WTC11 (cell line): ENCODE data around the gene SPNS2. TPM values are rescaled to one million over a fixed set of nuclear protein-coding genes. Genes with fewer than 3 reads are reported as not detected.

Source experiments
- KAT7 ChIP-seq: sonication (generic); formaldehyde crosslinking; IDR thresholded peaks from 2 replicates; pipeline ENCODE4 v1.8.1; 2023; ENCODE audit warnings: missing genetic modification reagents, mild to moderate bottlenecking, borderline replicate concordance
- NFATC4 ChIP-seq: fragments of 250-450 bp; sonication (Bioruptor Pico); IDR thresholded peaks from 2 replicates; pipeline ENCODE4 v1.9.0; 2021; ENCODE audit warnings: mild to moderate bottlenecking
- NR1H2 ChIP-seq: sonication (generic); formaldehyde crosslinking; IDR thresholded peaks from 2 replicates; pipeline ENCODE4 v1.9.0; 2021; ENCODE audit warnings: mild to moderate bottlenecking, moderate library complexity, missing genetic modification reagents
- NR3C1 ChIP-seq: sonication (generic); formaldehyde crosslinking; conservative IDR thresholded peaks from 2 replicates; pipeline ENCODE4 v1.8.1; 2023; ENCODE audit warnings: low read depth, mild to moderate bottlenecking, missing genetic modification reagents
- SMAD4 ChIP-seq: sonication (generic); formaldehyde crosslinking; IDR thresholded peaks from 2 replicates; pipeline ENCODE4 v1.8.0; 2022; ENCODE audit warnings: mild to moderate bottlenecking, missing genetic modification reagents
- TCF7 ChIP-seq: sonication (generic); formaldehyde crosslinking; IDR thresholded peaks from 2 replicates; pipeline ENCODE4 v1.8.0; 2022; ENCODE audit warnings: mild to moderate bottlenecking, low read depth, missing genetic modification reagents, moderate library complexity
- TEAD1 ChIP-seq: sonication (generic); formaldehyde crosslinking; IDR thresholded peaks from 2 replicates; pipeline ENCODE4 v1.8.0; 2022; ENCODE audit warnings: mild to moderate bottlenecking, missing genetic modification reagents
- ZNF263 ChIP-seq: sonication (generic); formaldehyde crosslinking; IDR thresholded peaks from 2 replicates; pipeline ENCODE4 v1.8.1; 2022; ENCODE audit warnings: low read depth, mild to moderate bottlenecking, moderate library complexity, missing genetic modification reagents
- total RNA-seq: library from RNA; stranded (reverse); gene quantifications from 3 replicates; pipeline ENCODE4 v1.2.3, GENCODE V29; 2021
- TF ChIP-seq, protein P1 (sequence below): fragments of 250-450 bp; sonication (Bioruptor Pico); IDR thresholded peaks from 2 replicates; pipeline ENCODE4 v1.9.0; 2021; ENCODE audit warnings: moderate library complexity, mild to moderate bottlenecking, inconsistent platforms, borderline replicate concordance
- TF ChIP-seq, protein P2 (sequence below): sonication (generic); formaldehyde crosslinking; IDR thresholded peaks from 2 replicates; pipeline ENCODE4 v1.8.1; 2023; ENCODE audit warnings: mild to moderate bottlenecking, missing genetic modification reagents
- TF ChIP-seq, protein P3 (sequence below): sonication (generic); formaldehyde crosslinking; IDR thresholded peaks from 2 replicates; pipeline ENCODE4 v1.8.0; 2022; ENCODE audit warnings: mild to moderate bottlenecking, missing genetic modification reagents
- TF ChIP-seq, protein P4 (sequence below): sonication (generic); formaldehyde crosslinking; conservative IDR thresholded peaks from 2 replicates; pipeline ENCODE4 v1.8.1; 2022; ENCODE audit warnings: mild to moderate bottlenecking, missing genetic modification reagents

Gene SPNS2
- total RNA-seq, 1 experiment from 2014 or later: 0.87 TPM

DNA sequence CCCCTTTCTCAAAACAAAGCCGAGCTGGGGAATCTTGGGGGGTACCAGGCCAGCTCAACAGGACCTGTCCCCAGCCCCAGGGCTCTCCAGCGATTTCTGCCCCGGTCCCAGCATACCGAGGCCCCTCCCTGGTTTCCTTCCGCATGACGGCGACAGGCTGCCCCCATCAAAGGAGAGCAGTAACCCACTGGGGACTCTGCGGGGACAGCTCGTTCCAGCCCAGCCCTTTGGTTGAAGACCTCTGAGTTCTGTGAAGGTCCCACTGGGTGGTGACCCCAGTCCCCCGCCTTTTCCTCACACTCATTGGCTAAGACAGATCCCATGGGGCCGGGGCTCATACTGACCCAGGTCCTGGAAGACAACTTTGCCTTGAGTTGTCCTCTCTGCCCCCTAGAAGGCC, 89.7 kb downstream of the SPNS2 start (continued):
- TF ChIP-seq, protein P1, sequence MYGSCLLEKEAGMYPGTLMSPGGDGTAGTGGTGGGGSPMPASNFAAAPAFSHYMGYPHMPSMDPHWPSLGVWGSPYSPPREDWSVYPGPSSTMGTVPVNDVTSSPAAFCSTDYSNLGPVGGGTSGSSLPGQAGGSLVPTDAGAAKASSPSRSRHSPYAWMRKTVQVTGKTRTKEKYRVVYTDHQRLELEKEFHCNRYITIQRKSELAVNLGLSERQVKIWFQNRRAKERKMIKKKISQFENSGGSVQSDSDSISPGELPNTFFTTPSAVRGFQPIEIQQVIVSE (CRISPR knock-in tag): no peak
- TF ChIP-seq KAT7 (CRISPR knock-in tag) (no peak), NR3C1 (CRISPR knock-in tag) (no peak), NFATC4 (CRISPR knock-in tag) (no peak), NR1H2 (CRISPR knock-in tag) (no peak), TEAD1 (CRISPR knock-in tag) (no peak), ZNF263 (no peak), SMAD4 (CRISPR knock-in tag) (no peak), TCF7 (CRISPR knock-in tag) (no peak)
- TF ChIP-seq, protein P2, sequence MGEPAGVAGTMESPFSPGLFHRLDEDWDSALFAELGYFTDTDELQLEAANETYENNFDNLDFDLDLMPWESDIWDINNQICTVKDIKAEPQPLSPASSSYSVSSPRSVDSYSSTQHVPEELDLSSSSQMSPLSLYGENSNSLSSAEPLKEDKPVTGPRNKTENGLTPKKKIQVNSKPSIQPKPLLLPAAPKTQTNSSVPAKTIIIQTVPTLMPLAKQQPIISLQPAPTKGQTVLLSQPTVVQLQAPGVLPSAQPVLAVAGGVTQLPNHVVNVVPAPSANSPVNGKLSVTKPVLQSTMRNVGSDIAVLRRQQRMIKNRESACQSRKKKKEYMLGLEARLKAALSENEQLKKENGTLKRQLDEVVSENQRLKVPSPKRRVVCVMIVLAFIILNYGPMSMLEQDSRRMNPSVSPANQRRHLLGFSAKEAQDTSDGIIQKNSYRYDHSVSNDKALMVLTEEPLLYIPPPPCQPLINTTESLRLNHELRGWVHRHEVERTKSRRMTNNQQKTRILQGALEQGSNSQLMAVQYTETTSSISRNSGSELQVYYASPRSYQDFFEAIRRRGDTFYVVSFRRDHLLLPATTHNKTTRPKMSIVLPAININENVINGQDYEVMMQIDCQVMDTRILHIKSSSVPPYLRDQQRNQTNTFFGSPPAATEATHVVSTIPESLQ (CRISPR knock-in tag): no peak
- TF ChIP-seq, protein P3, sequence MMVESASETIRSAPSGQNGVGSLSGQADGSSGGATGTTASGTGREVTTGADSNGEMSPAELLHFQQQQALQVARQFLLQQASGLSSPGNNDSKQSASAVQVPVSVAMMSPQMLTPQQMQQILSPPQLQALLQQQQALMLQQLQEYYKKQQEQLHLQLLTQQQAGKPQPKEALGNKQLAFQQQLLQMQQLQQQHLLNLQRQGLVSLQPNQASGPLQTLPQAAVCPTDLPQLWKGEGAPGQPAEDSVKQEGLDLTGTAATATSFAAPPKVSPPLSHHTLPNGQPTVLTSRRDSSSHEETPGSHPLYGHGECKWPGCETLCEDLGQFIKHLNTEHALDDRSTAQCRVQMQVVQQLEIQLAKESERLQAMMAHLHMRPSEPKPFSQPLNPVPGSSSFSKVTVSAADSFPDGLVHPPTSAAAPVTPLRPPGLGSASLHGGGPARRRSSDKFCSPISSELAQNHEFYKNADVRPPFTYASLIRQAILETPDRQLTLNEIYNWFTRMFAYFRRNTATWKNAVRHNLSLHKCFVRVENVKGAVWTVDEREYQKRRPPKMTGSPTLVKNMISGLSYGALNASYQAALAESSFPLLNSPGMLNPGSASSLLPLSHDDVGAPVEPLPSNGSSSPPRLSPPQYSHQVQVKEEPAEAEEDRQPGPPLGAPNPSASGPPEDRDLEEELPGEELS (CRISPR knock-in tag): no peak
- TF ChIP-seq, protein P4, sequence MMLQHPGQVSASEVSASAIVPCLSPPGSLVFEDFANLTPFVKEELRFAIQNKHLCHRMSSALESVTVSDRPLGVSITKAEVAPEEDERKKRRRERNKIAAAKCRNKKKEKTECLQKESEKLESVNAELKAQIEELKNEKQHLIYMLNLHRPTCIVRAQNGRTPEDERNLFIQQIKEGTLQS (CRISPR knock-in tag): no peak

Other genes starting within 250 kb of the SPNS2 start
- gene ANKFY1, start 234.9 kb upstream of the SPNS2 start, total RNA-seq: 44.8 to 46.8 TPM (median 45.3 TPM) in 3 replicates
- 177 to 201 TPM (median 198 TPM) in 3 replicates for gene UBE2G1, start 132.2 kb upstream of the SPNS2 start, total RNA-seq
- gene SPNS3, start 64.9 kb upstream of the SPNS2 start, total RNA-seq: not detected in 3 replicates
- 108 to 163 TPM (median 118 TPM) in 3 replicates for gene MYBBP1A, start 56.5 kb downstream of the SPNS2 start, total RNA-seq
- gene GGT6, start 61.7 kb downstream of the SPNS2 start, total RNA-seq: 0.07 to 0.37 TPM (median 0.18 TPM) in 3 replicates
- 2.7 to 3.8 TPM (median 3.8 TPM) in 3 replicates for gene SMTNL2, start 85.6 kb downstream of the SPNS2 start, total RNA-seq
- gene ALOX15, start 142.8 kb downstream of the SPNS2 start, total RNA-seq: 0.32 to 0.82 TPM (median 0.50 TPM) in 3 replicates
- gene PELP1, start 205.3 kb downstream of the SPNS2 start, total RNA-seq: 177 to 218 TPM (median 178 TPM) in 3 replicates
- gene ARRB2, start 211.8 kb downstream of the SPNS2 start, total RNA-seq: 79.7 to 87.8 TPM (median 81.0 TPM) in 3 replicates
- gene MED11, start 232.5 kb downstream of the SPNS2 start, total RNA-seq: 18.6 to 21.3 TPM (median 21.2 TPM) in 3 replicates
- 0.39 to 0.71 TPM (median 0.63 TPM) in 3 replicates for gene ZMYND15, start 241.0 kb downstream of the SPNS2 start, total RNA-seq
- gene CXCL16, start 241.0 kb downstream of the SPNS2 start, total RNA-seq: 3.2 to 3.8 TPM (median 3.5 TPM) in 3 replicates